SK-N-SH (cell line): Measurements from ENCODE around the gene SLC8A1. TPM values are rescaled to one million over a fixed set of nuclear protein-coding genes. Genes with fewer than 3 reads are reported as not detected.

Experiments used
- CTCF ChIA-PET: fragments of 300-600, 350-600 bp; formaldehyde crosslinking; extraction: SDS; loops from one replicate; lab custom pipeline; 2021; lab: Yijun Ruan, JAX
- POLR2A ChIA-PET: fragments of 350-600 bp; sonication (Branson Sonifier 250); formaldehyde crosslinking; extraction: SDS; loops from one replicate; lab custom pipeline; 2020; ENCODE audit warnings: antibody characterized with exemption, inconsistent platforms; lab: Yijun Ruan, JAX
- DNase-seq: peaks from one replicate; pipeline ENCODE4 v3.0.0; 2012
- H2AFZ ChIP-seq: fragments of 200-600 bp; sonication (generic); 2 replicates; pipeline ENCODE4 v1.8.1; 2016; ENCODE audit warnings: antibody characterized with exemption, mild to moderate bottlenecking, low read depth
- H3F3A ChIP-seq: fragments of 200-600 bp; sonication (generic); replicated peaks from 2 replicates; pipeline ENCODE3; 2016; ENCODE audit warnings: antibody characterized with exemption, mild to moderate bottlenecking; ENCODE audit not compliant: insufficient read depth
- H3K27ac ChIP-seq, 2 experiments: fragments of 200-500 bp in 1 of 2; fragments of 200-600 bp in 1 of 2; sonication (Bioruptor generic) in 1 of 2; sonication (generic), shearing (Covaris generic) in 1 of 2; 2 replicates each; pipeline versions ENCODE4 v1.5.1 to v1.6.1; 2014 to 2016; ENCODE audit warnings: low read depth in 2 of 2, inconsistent platforms in 1 of 2, low read length in 1 of 2, mild to moderate bottlenecking in 1 of 2, mixed read lengths in 1 of 2
- H3K27me3 ChIP-seq: fragments of 200-600 bp; sonication (generic), shearing (Covaris generic); 2 replicates; pipeline ENCODE4 v1.6.1; 2016; ENCODE audit warnings: mixed run types; ENCODE audit not compliant: insufficient read depth
- H3K36me3 ChIP-seq, 2 experiments: fragments of 200-500 bp in 1 of 2; fragments of 200-600 bp in 1 of 2; sonication (Bioruptor generic) in 1 of 2; sonication (generic) in 1 of 2; replicated peaks in 1 of 2; 2 replicates each; pipeline versions ENCODE3 to v1.5.1; 2014 to 2016; ENCODE audit warnings: low read length in 1 of 2, mild to moderate bottlenecking in 1 of 2; ENCODE audit not compliant: insufficient read depth in 2 of 2, control insufficient read depth in 1 of 2
- H3K4me1 ChIP-seq, 2 experiments: fragments of 200-500 bp in 1 of 2; fragments of 200-600 bp in 1 of 2; sonication (Bioruptor generic) in 1 of 2; sonication (generic), shearing (Covaris generic) in 1 of 2; 2 replicates each; pipeline versions ENCODE4 v1.5.1 to v1.6.1; 2014 to 2016; ENCODE audit warnings: low read depth in 1 of 2, low read length in 1 of 2, mixed run types in 1 of 2; ENCODE audit not compliant: insufficient read depth in 2 of 2, control insufficient read depth in 1 of 2
- H3K4me2 ChIP-seq: fragments of 200-600 bp; sonication (generic), shearing (Covaris generic); 2 replicates; pipeline ENCODE4 v1.6.1; 2017; ENCODE audit warnings: mixed run types
- H3K4me3 ChIP-seq, 2 experiments: fragments of 200-500 bp in 1 of 2; fragments of 200-600 bp in 1 of 2; sonication (Bioruptor generic) in 1 of 2; sonication (generic), shearing (Covaris generic) in 1 of 2; 2 replicates each; pipeline versions ENCODE4 v1.5.1 to v1.8.1; 2014 to 2016; ENCODE audit warnings: low read depth in 2 of 2, inconsistent platforms in 1 of 2, low read length in 1 of 2, mild to moderate bottlenecking in 1 of 2, mixed read lengths in 1 of 2, moderate library complexity in 1 of 2
- H3K79me2 ChIP-seq: fragments of 200-600 bp; sonication (generic); 2 replicates; pipeline ENCODE4 v1.8.1; 2017; ENCODE audit warnings: mild to moderate bottlenecking; ENCODE audit not compliant: insufficient read depth
- H3K9ac ChIP-seq: fragments of 200-600 bp; sonication (generic); 2 replicates; pipeline ENCODE4 v1.6.1; 2017; ENCODE audit warnings: mixed run types
- H3K9me2 ChIP-seq: fragments of 200-600 bp; sonication (generic); 2 replicates; pipeline ENCODE4 v1.6.1; 2017; ENCODE audit warnings: mixed run types
- H3K9me3 ChIP-seq: fragments of 200-600 bp; sonication (generic); 2 replicates; pipeline ENCODE4 v1.6.1; 2017; ENCODE audit warnings: mixed run types, mild to moderate bottlenecking, moderate library complexity
- H4K20me1 ChIP-seq: fragments of 200-600 bp; sonication (generic); 2 replicates; pipeline ENCODE4 v1.6.1; 2017; ENCODE audit warnings: mild to moderate bottlenecking, mixed run types; ENCODE audit not compliant: insufficient read depth
- CHD2 ChIP-seq: fragments of 150-350 bp; IDR thresholded peaks from 2 replicates; pipeline ENCODE4 v1.6.1; 2018; ENCODE audit warnings: low read length; ENCODE audit not compliant: partially characterized antibody
- ELF1 ChIP-seq: IDR thresholded peaks from 2 replicates; pipeline ENCODE4 v1.4.0; 2012
- FOSL2 ChIP-seq: IDR thresholded peaks from 2 replicates; pipeline ENCODE4 v1.4.0; 2012; ENCODE audit warnings: low read depth, mild to moderate bottlenecking, moderate library complexity, borderline replicate concordance
- FOXJ3 ChIP-seq: sonication (generic); formaldehyde crosslinking; IDR thresholded peaks from 2 replicates; pipeline ENCODE4 v1.5.1; 2020; ENCODE audit warnings: mild to moderate bottlenecking, missing genetic modification reagents
- JUND ChIP-seq: IDR thresholded peaks from 2 replicates; pipeline ENCODE4 v1.4.0; 2012
- MEF2A ChIP-seq: IDR thresholded peaks from 2 replicates; pipeline ENCODE4 v1.4.0; 2012; ENCODE audit warnings: low read depth, borderline replicate concordance
- MXI1 ChIP-seq: IDR thresholded peaks from 2 replicates; pipeline ENCODE4 v1.6.1; 2012; ENCODE audit warnings: mild to moderate bottlenecking, low read depth, low read length, improper control_type of control experiment
- RFX5 ChIP-seq: IDR thresholded peaks from 2 replicates; pipeline ENCODE4 v1.6.1; 2012; ENCODE audit warnings: mild to moderate bottlenecking, improper control_type of control experiment, low read length
- SIN3A ChIP-seq: IDR thresholded peaks from 2 replicates; pipeline ENCODE4 v1.6.1; 2012; ENCODE audit warnings: low read depth, mild to moderate bottlenecking, low read length, moderate library complexity, borderline replicate concordance
- SMC3 ChIP-seq: IDR thresholded peaks from 2 replicates; pipeline ENCODE4 v1.6.1; 2012; ENCODE audit warnings: low read depth, low read length, improper control_type of control experiment
- TEAD4 ChIP-seq: IDR thresholded peaks from 2 replicates; pipeline ENCODE4 v1.4.0; 2012; ENCODE audit warnings: mild to moderate bottlenecking, borderline replicate concordance; ENCODE audit not compliant: insufficient read depth
- YY1 ChIP-seq: IDR thresholded peaks from 2 replicates; pipeline ENCODE4 v1.4.0; 2012; ENCODE audit warnings: low read depth, mild to moderate bottlenecking
- WGBS: methylation state at CpG from one replicate; pipeline ENCODE4 v1.1.6; 2017; ENCODE audit warnings: low lambda C conversion rate; 5-methylcytosine and 5-hydroxymethylcytosine counted together
- polyA plus RNA-seq, 3 experiments: library from polyadenylated mRNA; depleted of rRNA; stranded (reverse); fragments of >200 nt; gene quantifications; 2 replicates each; pipeline ENCODE4 v1.2.3, GENCODE V29; 2012
- TF ChIP-seq, protein P1 (sequence below): fragments of 150-350 bp; IDR thresholded peaks from 2 replicates; pipeline ENCODE4 v1.6.1; 2017; ENCODE audit warnings: antibody characterized with exemption, low read length, low read depth, borderline replicate concordance
- TF ChIP-seq, protein P2 (sequence below): IDR thresholded peaks from 2 replicates; pipeline ENCODE4 v1.4.0; 2012; ENCODE audit warnings: low read depth, borderline replicate concordance
- TF ChIP-seq, protein P3 (sequence below): fragments of 150-350 bp; IDR thresholded peaks from 2 replicates; pipeline ENCODE4 v1.6.1; 2016; ENCODE audit warnings: mild to moderate bottlenecking, low read depth, low read length
- TF ChIP-seq, protein P4 (sequence below): fragments of 200-600 bp; sonication (generic); IDR thresholded peaks from 2 replicates; pipeline ENCODE4 v1.6.1; 2017; ENCODE audit warnings: antibody characterized with exemption, mild to moderate bottlenecking, moderate library complexity

SLC8A1 gene
- polyA plus RNA-seq, 1 of the 3 experiments (the other 2 are of a cell fraction): 3.2 TPM

DNA sequence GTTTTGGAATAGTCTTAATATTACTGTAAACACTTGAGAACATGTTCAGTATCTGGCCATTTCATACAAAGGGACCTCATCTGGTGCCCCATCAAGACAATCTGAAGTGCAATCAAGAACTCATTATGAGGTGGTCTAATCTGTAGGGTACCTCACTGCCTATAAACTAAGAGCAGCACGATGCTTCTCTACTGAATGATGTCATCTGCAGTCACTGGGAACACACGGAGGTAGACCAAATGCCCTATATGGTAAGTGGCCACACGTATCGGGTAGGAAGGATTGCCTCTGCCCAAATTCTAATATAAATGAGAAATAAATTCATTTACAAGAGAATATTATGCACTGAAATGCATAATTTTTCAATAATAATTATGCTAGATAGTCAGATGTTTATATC lies 90.4 kb downstream of the SLC8A1 start:
- TF ChIP-seq FOSL2 (no peak), YY1 (no peak), RFX5 (no peak), MEF2A (no peak), TEAD4 (no peak), ELF1 (no peak), CHD2 (no peak), SIN3A (no peak), FOXJ3 (CRISPR knock-in tag) (no peak), SMC3 (no peak), MXI1 (no peak)
- TF ChIP-seq, protein P1, sequence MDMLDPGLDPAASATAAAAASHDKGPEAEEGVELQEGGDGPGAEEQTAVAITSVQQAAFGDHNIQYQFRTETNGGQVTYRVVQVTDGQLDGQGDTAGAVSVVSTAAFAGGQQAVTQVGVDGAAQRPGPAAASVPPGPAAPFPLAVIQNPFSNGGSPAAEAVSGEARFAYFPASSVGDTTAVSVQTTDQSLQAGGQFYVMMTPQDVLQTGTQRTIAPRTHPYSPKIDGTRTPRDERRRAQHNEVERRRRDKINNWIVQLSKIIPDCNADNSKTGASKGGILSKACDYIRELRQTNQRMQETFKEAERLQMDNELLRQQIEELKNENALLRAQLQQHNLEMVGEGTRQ: no peak
- TF ChIP-seq, protein P2, sequence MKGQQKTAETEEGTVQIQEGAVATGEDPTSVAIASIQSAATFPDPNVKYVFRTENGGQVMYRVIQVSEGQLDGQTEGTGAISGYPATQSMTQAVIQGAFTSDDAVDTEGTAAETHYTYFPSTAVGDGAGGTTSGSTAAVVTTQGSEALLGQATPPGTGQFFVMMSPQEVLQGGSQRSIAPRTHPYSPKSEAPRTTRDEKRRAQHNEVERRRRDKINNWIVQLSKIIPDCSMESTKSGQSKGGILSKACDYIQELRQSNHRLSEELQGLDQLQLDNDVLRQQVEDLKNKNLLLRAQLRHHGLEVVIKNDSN: no peak
- TF ChIP-seq, protein P3, sequence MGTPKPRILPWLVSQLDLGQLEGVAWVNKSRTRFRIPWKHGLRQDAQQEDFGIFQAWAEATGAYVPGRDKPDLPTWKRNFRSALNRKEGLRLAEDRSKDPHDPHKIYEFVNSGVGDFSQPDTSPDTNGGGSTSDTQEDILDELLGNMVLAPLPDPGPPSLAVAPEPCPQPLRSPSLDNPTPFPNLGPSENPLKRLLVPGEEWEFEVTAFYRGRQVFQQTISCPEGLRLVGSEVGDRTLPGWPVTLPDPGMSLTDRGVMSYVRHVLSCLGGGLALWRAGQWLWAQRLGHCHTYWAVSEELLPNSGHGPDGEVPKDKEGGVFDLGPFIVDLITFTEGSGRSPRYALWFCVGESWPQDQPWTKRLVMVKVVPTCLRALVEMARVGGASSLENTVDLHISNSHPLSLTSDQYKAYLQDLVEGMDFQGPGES: no peak
- Histone ChIP-seq H3K27me3 (no peaks in the 10 kb centered on the region), H3K4me2 (no peak overlapping the region), H4K20me1 (no peaks in the 10 kb centered on the region), H3K9ac (no peak overlapping the region), H3K4me3 (no peak overlapping the region), H2AFZ (no peak overlapping the region), H3K4me1 (0 out of 4 replicates have a peak, but pooled peaks cover 0 to 4% of the 10 kb centered on the region in 2 experiments), H3F3A (no peaks in the 10 kb centered on the region), H3K9me2 (no peaks in the 10 kb centered on the region), H3K79me2 (no peaks in the 10 kb centered on the region), H3K36me3 (no peaks in the 10 kb centered on the region), H3K9me3 (no peaks in the 10 kb centered on the region), H3K27ac (no peak overlapping the region)
- ChIA-PET CTCF (interaction anchor here (0.5 to 0.6 kb wide), 2 partner anchors 49 to 1337 kb away, joined by 3 read pairs; no protein-coding TSS in a partner anchor), POLR2A (no interaction called here)
- 85% methylated on average over 4 of the region's 4 CpGs for WGBS
- DNase-seq: no peak

GRCh38 chr2:40360652-40361051 lies 91.2 kb downstream of the SLC8A1 start:
- Histone ChIP-seq H3K4me3 (no peak overlapping the region), H3K36me3 (no peaks in the 10 kb centered on the region), H3F3A (no peaks in the 10 kb centered on the region), H3K79me2 (0 out of 2 replicates have a peak, but pooled peaks cover 2% of the 10 kb centered on the region), H3K4me2 (no peak overlapping the region), H3K27me3 (no peaks in the 10 kb centered on the region), H4K20me1 (no peaks in the 10 kb centered on the region), H2AFZ (no peak overlapping the region), H3K4me1 (0 out of 4 replicates have a peak, but pooled peaks cover 0 to 4% of the 10 kb centered on the region in 2 experiments), H3K9ac (no peak overlapping the region), H3K9me2 (no peaks in the 10 kb centered on the region), H3K27ac (no peak overlapping the region), H3K9me3 (no peaks in the 10 kb centered on the region)
- 47% methylated on average over 1 of the region's 1 CpG for WGBS
- CTCF ChIA-PET: interaction anchor here (0.5 to 1.5 kb wide), 2 partner anchors 22 to 1338 kb away, joined by 3 to 4 read pairs; no protein-coding TSS in a partner anchor
- no peak for DNase-seq
- POLR2A ChIA-PET: no interaction called here
- no peak for TF ChIP-seq JUND
- TF ChIP-seq, protein P4, sequence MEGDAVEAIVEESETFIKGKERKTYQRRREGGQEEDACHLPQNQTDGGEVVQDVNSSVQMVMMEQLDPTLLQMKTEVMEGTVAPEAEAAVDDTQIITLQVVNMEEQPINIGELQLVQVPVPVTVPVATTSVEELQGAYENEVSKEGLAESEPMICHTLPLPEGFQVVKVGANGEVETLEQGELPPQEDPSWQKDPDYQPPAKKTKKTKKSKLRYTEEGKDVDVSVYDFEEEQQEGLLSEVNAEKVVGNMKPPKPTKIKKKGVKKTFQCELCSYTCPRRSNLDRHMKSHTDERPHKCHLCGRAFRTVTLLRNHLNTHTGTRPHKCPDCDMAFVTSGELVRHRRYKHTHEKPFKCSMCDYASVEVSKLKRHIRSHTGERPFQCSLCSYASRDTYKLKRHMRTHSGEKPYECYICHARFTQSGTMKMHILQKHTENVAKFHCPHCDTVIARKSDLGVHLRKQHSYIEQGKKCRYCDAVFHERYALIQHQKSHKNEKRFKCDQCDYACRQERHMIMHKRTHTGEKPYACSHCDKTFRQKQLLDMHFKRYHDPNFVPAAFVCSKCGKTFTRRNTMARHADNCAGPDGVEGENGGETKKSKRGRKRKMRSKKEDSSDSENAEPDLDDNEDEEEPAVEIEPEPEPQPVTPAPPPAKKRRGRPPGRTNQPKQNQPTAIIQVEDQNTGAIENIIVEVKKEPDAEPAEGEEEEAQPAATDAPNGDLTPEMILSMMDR: peak; percentile 32
